Measurements from ENCODE around the gene RNPC3. TPM values are rescaled to one million over a fixed set of nuclear protein-coding genes. Genes with fewer than 3 reads are reported as not detected.

RNPC3 gene, protein sequence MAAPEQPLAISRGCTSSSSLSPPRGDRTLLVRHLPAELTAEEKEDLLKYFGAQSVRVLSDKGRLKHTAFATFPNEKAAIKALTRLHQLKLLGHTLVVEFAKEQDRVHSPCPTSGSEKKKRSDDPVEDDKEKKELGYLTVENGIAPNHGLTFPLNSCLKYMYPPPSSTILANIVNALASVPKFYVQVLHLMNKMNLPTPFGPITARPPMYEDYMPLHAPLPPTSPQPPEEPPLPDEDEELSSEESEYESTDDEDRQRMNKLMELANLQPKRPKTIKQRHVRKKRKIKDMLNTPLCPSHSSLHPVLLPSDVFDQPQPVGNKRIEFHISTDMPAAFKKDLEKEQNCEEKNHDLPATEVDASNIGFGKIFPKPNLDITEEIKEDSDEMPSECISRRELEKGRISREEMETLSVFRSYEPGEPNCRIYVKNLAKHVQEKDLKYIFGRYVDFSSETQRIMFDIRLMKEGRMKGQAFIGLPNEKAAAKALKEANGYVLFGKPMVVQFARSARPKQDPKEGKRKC
- 26.5 TPM for total RNA-seq

DNA sequence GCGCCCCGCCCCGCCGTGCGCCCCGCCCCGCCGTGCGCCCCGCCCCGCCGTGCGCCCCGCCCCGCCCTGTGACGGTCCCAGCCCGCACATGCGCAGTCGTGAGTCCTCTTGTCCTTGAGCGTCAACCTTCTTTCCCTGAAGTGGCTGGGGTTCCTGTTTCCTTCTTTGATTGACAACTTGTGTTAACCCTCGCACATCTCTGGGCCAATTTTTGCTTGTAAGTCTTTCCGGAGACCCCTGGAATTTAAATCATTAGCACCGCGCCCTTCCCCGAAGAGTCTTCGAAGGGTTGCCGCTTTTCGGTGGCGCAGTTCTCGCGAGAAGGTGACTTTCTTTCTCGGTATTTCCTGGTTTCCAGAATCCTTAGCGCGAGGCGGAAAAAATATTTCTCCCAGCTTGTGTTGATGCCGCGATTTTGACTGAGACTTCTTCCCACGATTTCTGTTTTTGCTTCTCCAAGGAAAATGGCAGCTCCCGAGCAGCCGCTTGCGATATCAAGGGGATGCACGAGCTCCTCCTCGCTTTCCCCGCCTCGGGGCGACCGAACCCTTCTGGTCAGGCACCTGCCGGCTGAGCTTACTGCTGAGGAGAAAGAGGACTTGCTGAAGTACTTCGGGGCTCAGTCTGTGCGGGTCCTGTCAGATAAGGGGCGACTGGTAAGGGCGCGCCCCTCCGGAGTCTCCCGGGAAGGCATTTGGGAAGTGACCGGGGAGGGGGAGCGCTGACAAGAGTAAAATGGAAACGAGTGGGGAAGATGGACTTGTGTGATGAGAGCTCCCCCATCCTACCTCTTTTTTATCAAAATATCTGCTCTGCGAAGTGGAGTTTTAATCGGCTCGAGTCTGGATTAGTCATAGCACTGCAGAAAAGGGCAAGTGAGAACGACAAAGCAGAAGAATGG, at the start of gene RNPC3:
Gene RNPC3 (plus strand): TSS at position 93 of the 901 bp plus-strand sequence. CDS start 372 bp downstream, at position 465.

DNA sequence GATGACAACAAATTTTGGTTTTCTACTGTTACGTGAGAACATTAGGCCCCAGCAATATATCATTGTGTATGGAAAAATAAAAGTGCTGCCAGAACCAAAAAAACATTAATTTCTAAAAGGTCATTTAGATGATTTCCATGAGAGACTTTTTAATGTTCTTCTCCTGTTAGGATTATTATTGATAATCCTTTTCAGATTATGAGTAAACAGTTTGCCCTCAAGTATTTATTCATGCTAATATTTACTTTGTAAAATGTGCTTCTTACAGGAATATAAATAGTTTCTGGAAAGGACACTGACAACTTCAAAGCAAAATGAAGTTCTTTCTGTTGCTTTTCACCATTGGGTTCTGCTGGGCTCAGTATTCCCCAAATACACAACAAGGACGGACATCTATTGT, 45.8 kb downstream of the RNPC3 start, which contains the start of gene AMY2B:
Gene AMY2B (plus strand): TSS at position 301 of the 400 bp plus-strand sequence. CDS start 14 bp downstream, at position 315.

Other genes starting within 250 kb of the RNPC3 start
- gene AMY2B, start 45.9 kb downstream of the RNPC3 start, total RNA-seq: 79.4 TPM
- gene AMY2A, start 91.7 kb downstream of the RNPC3 start, total RNA-seq: not detected
- not detected for gene AMY1A, start 130.1 kb downstream of the RNPC3 start, total RNA-seq
- gene AMY1B, start 170.5 kb downstream of the RNPC3 start, total RNA-seq: not detected
- not detected for gene AMY1C, start 224.2 kb downstream of the RNPC3 start, total RNA-seq